HG03442 (cell line): ENCODE data around the gene TNFRSF19.

ENCODE experiments used
- ATAC-seq: cut with Tn5 transposase; IDR thresholded peaks from one replicate; pipeline ENCODE4 v1.9.1; 2021; ENCODE audit warnings: mild to moderate bottlenecking, moderate library complexity; ENCODE audit not compliant: unreplicated experiment

Gene TNFRSF19

DNA sequence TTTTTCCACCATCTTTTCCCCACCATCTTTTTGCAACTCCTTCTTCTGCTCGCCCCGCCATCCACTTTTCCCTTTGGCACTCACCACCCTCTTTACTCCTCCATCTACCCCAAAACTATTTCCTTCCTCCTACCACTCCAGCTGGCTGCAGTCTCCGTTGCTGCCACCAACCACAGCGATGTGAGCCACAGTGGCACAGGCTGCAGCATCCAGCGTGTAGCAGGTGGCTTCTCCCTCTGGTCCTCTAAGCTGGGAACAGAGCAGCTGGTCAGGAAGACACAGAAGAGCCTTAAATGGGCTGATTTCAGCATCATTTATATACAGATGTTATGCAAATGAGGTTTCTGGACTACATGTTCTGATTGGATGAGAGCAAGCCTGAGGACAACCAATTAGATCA is 144.5 kb downstream of the TNFRSF19 start:
- ATAC-seq, result no peak

DNA sequence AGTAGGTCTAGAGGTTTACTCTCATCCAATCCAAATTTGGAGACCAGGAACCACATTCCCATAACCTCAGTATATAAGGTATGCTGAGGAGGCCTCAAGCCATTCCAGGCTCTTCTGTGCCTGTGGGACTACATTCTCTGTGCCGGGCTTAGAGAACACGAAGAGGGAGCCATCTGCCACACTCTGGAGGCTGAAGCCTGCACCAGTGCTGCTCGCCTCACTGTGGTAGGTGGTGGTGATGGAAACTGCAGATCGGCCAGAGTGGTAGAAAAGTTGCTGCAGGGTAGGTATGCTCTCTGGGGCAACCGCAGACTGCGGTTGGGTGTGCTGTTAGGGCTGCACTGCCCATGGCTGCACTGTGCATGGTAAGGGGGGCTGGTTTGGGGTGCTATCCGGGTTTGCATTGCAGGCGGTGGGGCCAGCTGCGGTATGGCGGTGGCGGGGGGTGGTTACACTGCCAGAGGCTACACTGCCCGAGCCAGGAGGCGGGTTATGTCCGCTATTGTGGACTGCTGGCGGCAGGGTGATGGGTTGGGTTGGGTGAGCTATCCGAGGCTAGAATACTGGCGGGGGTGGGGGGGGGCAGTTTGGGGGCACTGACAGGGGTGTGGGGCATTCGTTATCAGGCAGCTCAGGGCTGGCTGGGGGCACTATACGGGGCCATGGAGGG is 145.0 kb downstream of the TNFRSF19 start:
- no peak for ATAC-seq

DNA sequence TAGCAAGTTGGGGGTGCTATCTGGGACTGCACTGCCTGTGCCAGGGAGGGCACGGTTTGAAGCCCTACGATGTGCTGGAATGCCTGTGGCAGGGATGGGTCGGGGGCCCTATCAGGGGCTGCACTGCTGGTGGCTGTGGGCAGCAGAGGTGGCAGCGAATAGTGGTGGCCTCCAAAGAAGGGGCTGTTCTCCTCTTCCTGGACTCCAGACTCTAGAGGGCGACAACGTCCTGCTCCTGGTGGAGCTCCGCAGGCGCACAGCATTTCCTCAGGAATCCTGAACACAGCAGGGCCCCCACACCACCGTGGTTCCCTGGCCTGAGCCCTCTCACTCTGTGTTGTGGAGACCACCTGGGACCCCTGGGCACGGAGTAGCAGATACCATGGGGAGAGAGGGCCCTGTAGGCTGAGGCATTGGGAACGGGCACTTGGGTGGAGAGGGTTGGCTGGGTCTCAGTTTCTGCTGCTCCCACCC is 145.6 kb downstream of the TNFRSF19 start:
- no peak for ATAC-seq

DNA sequence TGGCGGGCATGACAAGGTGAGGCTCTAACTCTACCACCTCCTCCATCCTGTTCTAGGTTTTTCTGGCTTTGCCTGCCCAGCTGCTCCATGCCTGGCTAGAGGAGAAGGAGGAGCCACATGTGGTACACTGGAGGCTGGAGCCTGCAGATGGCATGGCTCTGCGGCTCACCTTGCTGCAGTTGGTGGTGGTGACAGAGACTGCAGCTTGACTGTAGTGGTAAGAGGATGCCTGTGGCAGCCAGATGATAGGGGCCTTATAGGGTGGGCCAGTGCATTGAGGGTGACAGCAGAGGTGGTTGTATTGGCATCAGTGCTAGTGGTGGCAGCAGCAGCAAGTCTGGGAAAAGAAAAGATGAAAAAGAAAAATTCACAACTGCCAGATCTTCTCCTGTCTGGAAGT is 146.2 kb downstream of the TNFRSF19 start:
- no peak for ATAC-seq

GRCh38 chr13:23718996-23719395 is 148.8 kb downstream of the TNFRSF19 start:
- no peak for ATAC-seq

- no peak for ATAC-seq
Measured at GRCh38 chr13:23722726-23723453, 152.7 kb downstream of the TNFRSF19 start.

DNA sequence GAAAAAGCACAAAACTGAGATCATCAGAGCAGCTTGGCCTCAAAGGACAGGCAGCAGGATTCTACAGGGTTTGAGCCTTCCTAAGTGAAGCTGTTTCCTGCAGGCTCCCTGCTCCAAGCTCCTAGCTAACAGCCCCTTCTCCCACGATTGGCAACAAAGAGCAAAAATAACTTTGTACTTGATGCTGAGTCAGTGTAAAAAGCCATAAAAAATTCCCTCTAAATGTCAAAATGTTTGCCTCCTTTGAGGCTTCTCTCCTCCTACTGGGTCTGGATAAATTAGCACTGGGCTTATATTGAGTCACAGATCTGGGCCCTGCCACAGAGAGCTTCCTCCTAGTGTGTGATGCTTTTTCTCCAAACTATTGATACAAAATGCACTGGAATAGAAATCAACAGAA is 153.3 kb downstream of the TNFRSF19 start:
- ATAC-seq, result no peak

DNA sequence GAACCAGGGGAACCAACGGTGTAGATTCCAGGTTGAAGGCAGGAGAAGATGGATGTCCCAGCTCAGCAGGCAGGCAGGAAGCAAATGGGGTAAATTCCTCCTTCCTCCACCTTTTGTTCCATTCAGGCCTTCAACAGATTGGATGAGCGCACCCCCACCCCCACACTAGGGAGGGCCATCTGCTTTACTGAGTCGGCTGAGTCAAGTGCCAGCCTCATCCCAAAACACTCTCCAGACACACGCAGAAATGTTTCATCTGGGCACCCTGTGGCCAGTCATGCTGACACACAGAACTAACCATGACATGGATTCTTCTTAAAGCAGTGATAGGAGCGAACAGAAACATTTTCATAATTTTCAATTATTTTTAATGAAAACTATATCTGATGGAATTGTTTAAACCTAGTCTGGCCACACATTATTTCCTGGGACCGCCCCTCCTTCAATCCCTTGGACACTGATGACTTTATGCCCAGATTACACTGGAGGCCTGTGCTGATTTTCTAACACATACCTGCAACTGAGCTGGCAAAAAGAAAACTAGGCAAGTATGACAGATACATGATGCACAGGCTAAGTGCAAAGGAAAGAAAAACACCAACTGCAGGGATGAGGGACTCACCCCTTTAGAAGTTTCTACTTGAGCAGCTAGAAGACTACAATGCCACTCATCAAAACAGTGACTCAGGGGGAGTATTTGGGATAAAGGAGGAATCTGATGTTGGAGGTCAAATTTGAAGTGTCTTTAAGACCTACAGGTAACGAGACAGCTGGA is 154.2 kb downstream of the TNFRSF19 start:
- ATAC-seq, result no peak
